LNCaP clone FGC (cell line): ENCODE data around the gene CELSR1.

ENCODE experiments used
- DNase-seq: peaks from one replicate; pipeline ENCODE4 v3.0.0-alpha.2; 2011; ENCODE audit warnings: low read depth
- H3K4me3 ChIP-seq: 2 replicates; pipeline ENCODE4 v1.5.1; 2011; ENCODE audit warnings: mild to moderate bottlenecking, low read depth, low read length, control low read depth
- CTCF ChIP-seq: IDR thresholded peaks from 2 replicates; pipeline ENCODE4 v1.5.1; 2012; ENCODE audit warnings: mild to moderate bottlenecking; ENCODE audit not compliant: control insufficient read depth, insufficient read depth; ENCODE audit errors: extremely low read depth

The CELSR1 gene

GRCh38 chr22:46352276-46352675, 185.1 kb downstream of the CELSR1 start:
- no peak for TF ChIP-seq CTCF
- no peak overlapping the region for H3K4me3 ChIP-seq
- DNase-seq = no peak

GRCh38 chr22:46351767-46352166, 185.7 kb downstream of the CELSR1 start:
- H3K4me3 ChIP-seq = no peak overlapping the region
- TF ChIP-seq CTCF = no peak
- DNase-seq = no peak

- no peak for TF ChIP-seq CTCF
- no peak for DNase-seq
- no peak overlapping the region for H3K4me3 ChIP-seq
Measured at GRCh38 chr22:46351131-46351735, 186.2 kb downstream of the CELSR1 start.

- DNase-seq = no peak
- no peak for TF ChIP-seq CTCF
- H3K4me3 ChIP-seq = no peak overlapping the region
Measured at GRCh38 chr22:46350646-46351045, 186.8 kb downstream of the CELSR1 start.

- no peak for DNase-seq
- no peak overlapping the region for H3K4me3 ChIP-seq
- TF ChIP-seq CTCF = no peak
Measured at GRCh38 chr22:46350121-46350520, 187.3 kb downstream of the CELSR1 start.

GRCh38 chr22:46349681-46350080, 187.7 kb downstream of the CELSR1 start:
- no peak for DNase-seq
- TF ChIP-seq CTCF = no peak

GRCh38 chr22:46349238-46349637, 188.2 kb downstream of the CELSR1 start:
- TF ChIP-seq CTCF = no peak
- no peak for DNase-seq

More at GRCh38 chr22:46349681-46350080, 187.7 kb downstream of the CELSR1 start:
- no peak overlapping the region for H3K4me3 ChIP-seq

More at GRCh38 chr22:46349238-46349637, 188.2 kb downstream of the CELSR1 start:
- H3K4me3 ChIP-seq = no peak overlapping the region
